Measurements from ENCODE around the gene B4GALNT3. TPM values are rescaled to one million over a fixed set of nuclear protein-coding genes. Genes with fewer than 3 reads are reported as not detected.
"Not testable (repeated sequence)": the region's sequence is repeated elsewhere in the genome, so short reads cannot be mapped to it uniquely, and the experiment has no call there.

Gene B4GALNT3
- 0.09 and 0.16 TPM in 2 replicates for total RNA-seq (ENCODE audit: low replicate concordance)

DNA sequence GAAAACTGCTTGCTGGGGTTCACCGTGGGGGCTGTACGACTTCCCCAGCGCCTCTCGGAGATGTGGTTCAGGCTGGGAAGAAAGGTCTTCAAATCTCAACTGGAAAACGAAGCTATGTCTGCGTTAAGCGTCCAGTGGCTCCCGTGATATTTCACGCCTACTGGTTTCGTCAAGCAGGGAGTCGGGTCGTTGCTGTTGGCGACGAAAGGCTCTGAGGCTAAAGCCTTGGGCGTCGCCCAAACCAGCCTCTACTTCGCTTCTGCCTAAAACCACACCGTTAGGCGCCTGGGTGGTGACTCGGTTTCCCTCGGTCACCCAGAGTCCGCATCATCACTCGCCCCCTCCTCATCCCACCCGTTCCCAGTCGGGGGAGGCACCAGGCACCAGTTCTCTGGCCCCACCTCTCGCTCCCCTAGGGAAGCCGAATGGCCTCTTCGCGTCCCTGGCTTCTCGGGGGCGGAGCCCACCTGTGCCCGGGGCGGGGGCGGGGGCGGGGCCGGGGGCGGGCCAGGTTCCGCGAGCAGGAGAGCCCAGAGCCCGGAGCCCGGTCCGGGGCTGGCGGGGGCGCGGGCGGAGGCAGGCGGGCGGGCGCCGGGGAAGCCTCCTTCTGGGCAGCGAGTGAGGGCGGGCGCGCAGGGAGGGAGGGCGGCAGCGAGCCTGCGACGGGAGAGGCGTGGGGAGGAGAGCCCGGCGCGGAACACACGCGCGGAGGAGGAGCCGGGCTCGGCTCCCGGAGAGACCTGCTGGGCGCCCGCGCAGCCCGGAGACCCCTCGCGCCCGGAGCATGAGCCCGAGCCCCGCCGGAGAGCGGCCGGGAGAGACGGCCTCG lies at the start of gene B4GALNT3:
Gene B4GALNT3 (plus strand): TSS at position 510 of the 829 bp plus-strand sequence. CDS start 438 bp downstream, outside the sequence.
- H3K4me3 ChIP-seq (ENCODE audit: low read depth, low read length) = peak within 1 kb of the TSS; percentile 53
- TF ChIP-seq, protein P1, sequence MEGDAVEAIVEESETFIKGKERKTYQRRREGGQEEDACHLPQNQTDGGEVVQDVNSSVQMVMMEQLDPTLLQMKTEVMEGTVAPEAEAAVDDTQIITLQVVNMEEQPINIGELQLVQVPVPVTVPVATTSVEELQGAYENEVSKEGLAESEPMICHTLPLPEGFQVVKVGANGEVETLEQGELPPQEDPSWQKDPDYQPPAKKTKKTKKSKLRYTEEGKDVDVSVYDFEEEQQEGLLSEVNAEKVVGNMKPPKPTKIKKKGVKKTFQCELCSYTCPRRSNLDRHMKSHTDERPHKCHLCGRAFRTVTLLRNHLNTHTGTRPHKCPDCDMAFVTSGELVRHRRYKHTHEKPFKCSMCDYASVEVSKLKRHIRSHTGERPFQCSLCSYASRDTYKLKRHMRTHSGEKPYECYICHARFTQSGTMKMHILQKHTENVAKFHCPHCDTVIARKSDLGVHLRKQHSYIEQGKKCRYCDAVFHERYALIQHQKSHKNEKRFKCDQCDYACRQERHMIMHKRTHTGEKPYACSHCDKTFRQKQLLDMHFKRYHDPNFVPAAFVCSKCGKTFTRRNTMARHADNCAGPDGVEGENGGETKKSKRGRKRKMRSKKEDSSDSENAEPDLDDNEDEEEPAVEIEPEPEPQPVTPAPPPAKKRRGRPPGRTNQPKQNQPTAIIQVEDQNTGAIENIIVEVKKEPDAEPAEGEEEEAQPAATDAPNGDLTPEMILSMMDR (IDR thresholded peaks at IDR 0.05; ENCODE audit: insufficient read depth, low read length) = no peak
- DNase-seq (ENCODE audit: low read depth) = peak; percentile 17

DNA sequence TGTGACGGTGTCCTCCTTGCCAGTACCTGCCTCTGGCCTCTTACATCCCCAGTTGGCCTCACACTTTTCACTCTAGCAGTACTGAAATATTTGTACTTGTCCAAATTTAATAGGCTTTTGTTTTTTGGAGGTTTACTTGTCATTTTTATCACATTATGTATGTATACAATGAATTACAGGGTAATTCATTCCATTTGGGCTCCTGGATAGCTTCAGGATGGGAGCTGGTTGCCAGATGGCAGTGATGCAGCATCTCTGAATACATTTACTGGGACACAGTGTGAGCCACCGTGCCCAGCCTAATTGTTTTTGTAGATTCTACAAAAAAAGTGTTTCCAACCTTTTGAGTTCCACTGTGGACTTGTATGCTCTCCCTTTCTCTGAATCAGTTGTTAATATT lies 44.9 kb upstream of the B4GALNT3 start:
- no peak overlapping the region for H3K4me3 ChIP-seq (ENCODE audit: low read depth, low read length)
- no peak for DNase-seq (ENCODE audit: low read depth)
- TF ChIP-seq, protein P1 (IDR thresholded peaks at IDR 0.05; ENCODE audit: insufficient read depth, low read length) = no peak

DNA sequence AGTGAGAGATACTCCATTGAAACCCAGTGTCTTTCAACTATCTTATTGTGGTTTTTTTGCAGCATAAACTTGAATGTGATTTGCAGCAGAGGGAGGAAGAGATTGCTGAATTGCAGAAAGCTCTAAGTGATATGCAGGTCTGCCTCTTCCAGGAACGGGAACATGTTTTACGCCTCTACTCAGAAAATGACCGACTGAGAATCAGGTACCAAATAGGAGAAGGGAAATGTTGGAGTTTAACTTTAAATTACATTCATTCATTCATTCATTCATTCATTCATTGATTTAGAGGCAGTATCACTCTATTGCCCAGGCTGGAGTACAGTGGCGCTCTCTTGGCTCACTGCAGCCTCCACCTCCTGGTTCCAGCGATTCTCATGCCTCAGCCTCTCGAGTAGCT lies 41.3 kb upstream of the B4GALNT3 start:
- H3K4me3 ChIP-seq (ENCODE audit: low read depth, low read length) = no peak overlapping the region
- TF ChIP-seq, protein P1 (IDR thresholded peaks at IDR 0.05; ENCODE audit: insufficient read depth, low read length) = no peak
- no peak for DNase-seq (ENCODE audit: low read depth)

DNA sequence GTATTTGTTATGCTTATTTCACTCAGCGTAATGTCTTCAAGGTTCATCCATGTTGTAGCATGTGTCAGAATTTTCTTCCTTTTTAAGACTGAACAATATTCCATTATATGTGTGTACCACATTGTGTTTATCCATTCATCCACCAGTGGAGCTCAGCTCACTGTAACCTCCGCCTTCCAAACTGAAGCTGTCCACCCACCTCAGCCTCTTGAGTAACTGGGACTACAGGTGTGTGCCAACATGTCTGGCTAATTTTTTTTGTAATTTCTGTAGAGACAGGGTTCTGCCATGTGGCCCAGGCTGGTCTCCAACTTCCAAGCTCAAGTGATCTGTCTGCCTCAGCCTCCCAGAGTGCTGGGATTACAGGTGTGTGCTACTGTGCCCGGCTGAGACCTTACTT lies 37.2 kb upstream of the B4GALNT3 start:
- TF ChIP-seq, protein P1 (IDR thresholded peaks at IDR 0.05; ENCODE audit: insufficient read depth, low read length) = no peak
- H3K4me3 ChIP-seq (ENCODE audit: low read depth, low read length) = no peak overlapping the region
- DNase-seq (ENCODE audit: low read depth) = no peak

DNA sequence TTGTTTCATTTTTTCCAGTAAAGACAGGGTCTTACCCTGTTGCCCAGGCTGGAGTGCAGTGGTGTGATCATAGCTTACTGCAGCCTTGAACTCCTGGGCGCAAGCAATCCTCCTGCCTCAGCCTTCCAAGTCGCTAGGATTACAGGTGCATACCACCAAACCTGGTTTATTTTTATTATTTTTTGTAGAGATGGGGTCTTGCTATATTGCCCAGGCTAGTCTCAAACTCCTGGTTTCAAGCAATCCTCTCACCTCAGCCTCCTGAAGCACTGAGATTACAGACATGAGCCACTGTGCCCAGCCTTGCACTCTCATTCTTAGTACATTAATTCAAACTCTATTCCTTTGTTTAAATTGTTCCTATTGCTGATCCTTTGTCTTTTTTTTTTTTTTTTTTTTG lies 24.0 kb upstream of the B4GALNT3 start:
- H3K4me3 ChIP-seq (ENCODE audit: low read depth, low read length); DNase-seq (ENCODE audit: low read depth): not testable (repeated sequence)

DNA sequence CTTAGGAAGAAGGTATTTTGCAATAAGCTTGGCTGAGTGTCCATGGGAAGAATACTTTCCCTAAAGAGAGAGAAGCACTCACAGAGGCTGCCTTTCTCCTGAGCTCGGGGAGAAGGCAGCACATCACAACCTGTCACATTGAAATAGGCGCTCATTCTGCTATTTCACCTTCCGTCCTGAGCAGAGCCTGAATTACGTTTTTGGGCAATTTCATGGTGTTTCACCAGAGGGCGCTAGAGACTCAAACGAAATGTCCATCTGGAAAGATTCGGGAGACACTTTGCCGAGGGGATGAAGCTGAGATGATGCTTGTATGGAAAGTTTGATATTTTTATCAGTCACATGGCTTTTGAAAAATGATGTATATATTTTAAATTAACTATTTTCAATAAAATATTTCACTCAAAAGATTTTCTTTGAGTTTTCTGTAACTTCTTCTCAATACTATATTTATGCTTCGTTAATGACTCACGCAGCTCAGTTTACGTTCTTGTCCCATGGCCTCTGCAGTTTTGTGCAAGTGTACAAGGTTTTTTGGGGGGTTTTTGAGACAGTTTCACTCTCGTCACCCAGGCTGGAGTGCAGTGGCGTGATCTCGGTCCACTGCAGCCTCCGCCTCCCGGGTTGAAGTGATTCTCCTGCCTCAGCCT lies 17.4 kb upstream of the B4GALNT3 start:
- TF ChIP-seq, protein P1 (IDR thresholded peaks at IDR 0.05; ENCODE audit: insufficient read depth, low read length) = peak; percentile 81
- DNase-seq (ENCODE audit: low read depth) = peak; percentile 62

DNA sequence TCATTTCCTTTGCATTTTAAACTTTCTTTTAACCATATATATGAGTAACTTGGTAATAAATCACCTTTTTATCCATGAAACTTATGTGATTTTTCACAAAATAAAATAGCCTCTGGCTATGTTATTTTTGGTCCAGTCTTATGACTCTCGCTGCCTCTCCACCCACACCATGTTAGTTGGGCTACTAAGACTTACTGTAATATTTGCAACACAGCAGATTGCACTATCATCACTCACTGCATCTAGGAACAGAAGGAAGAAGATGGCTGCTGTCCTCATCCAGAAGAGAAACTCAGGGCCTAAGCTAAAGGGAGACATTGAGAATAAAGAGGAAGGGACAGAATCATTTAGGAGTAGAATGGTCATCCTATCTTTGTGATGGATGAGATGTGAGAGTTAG lies 12.6 kb upstream of the B4GALNT3 start:
- H3K4me3 ChIP-seq (ENCODE audit: low read depth, low read length) = no peak overlapping the region
- TF ChIP-seq, protein P1 (IDR thresholded peaks at IDR 0.05; ENCODE audit: insufficient read depth, low read length) = no peak
- DNase-seq (ENCODE audit: low read depth) = no peak

More for the DNA sequence above, 17.4 kb upstream of the B4GALNT3 start:
- no peak overlapping the region for H3K4me3 ChIP-seq (ENCODE audit: low read depth, low read length)
